HEK293T (cell line): Measurements from ENCODE around the gene RBM42.

Experiments
- BHLHE40 ChIP-seq: fragments of 450-650 bp; IDR thresholded peaks from 2 replicates; pipeline ENCODE4 v1.6.1; 2016; ENCODE audit warnings: mild to moderate bottlenecking, moderate library complexity, borderline replicate concordance
- HDGF ChIP-seq: fragments of 450-650 bp; IDR thresholded peaks from 2 replicates; pipeline ENCODE4 v1.6.1; 2017; ENCODE audit warnings: antibody characterized with exemption, borderline replicate concordance

- TF ChIP-seq BHLHE40 (no peak), HDGF (no peak)
Measured at GRCh38 chr19:35585848-35586247, 43.0 kb upstream of the RBM42 start, which contains the start of gene PMIS2.
